GM18867 (cell line): ENCODE data around the gene IER5L.
"Not testable (repeated sequence)": the region's sequence is repeated elsewhere in the genome, so short reads cannot be mapped to it uniquely, and the experiment has no call there.

Source experiments
- ATAC-seq: cut with Tn5 transposase; IDR thresholded peaks from one replicate; pipeline ENCODE4 v1.9.1; 2021; ENCODE audit warnings: mild to moderate bottlenecking, moderate library complexity; ENCODE audit not compliant: unreplicated experiment

Gene IER5L

GRCh38 chr9:129163198-129163670, 14.8 kb downstream of the IER5L start:
- ATAC-seq = not testable (repeated sequence)

GRCh38 chr9:129162497-129163197, 15.4 kb downstream of the IER5L start:
- ATAC-seq = no peak

- no peak for ATAC-seq
These were observed 16.6 kb downstream of the IER5L start for GRCh38 chr9:129161534-129161837.

- ATAC-seq = no peak
These were observed 17.1 kb downstream of the IER5L start for GRCh38 chr9:129160712-129161533.

- no peak for ATAC-seq
These were observed 21.9 kb downstream of the IER5L start for GRCh38 chr9:129156163-129156562.

GRCh38 chr9:129154866-129155477, 23.1 kb downstream of the IER5L start:
- no peak for ATAC-seq

- ATAC-seq = no peak
These were observed 26.6 kb downstream of the IER5L start for GRCh38 chr9:129151469-129151868.

- ATAC-seq = no peak
These were observed 27.3 kb downstream of the IER5L start for GRCh38 chr9:129150672-129151211.

- ATAC-seq = no peak
These were observed 27.9 kb downstream of the IER5L start for GRCh38 chr9:129150122-129150521.

GRCh38 chr9:129149442-129149841, 28.6 kb downstream of the IER5L start:
- no peak for ATAC-seq

- ATAC-seq = no peak
These were observed 29.4 kb downstream of the IER5L start for GRCh38 chr9:129148463-129149204.

GRCh38 chr9:129146441-129146941, 31.6 kb downstream of the IER5L start:
- ATAC-seq = no peak

- ATAC-seq = no peak
These were observed 32.2 kb downstream of the IER5L start for GRCh38 chr9:129145841-129146292.

- no peak for ATAC-seq
These were observed 32.7 kb downstream of the IER5L start for GRCh38 chr9:129145316-129145715.

GRCh38 chr9:129143031-129143927, 34.8 kb downstream of the IER5L start:
- ATAC-seq = no peak

- ATAC-seq = no peak
These were observed 35.7 kb downstream of the IER5L start for GRCh38 chr9:129142138-129142935.

GRCh38 chr9:129141066-129142041, 36.7 kb downstream of the IER5L start:
- no peak for ATAC-seq
